ENCODE data around the gene LAMA3.
"Not testable (repeated sequence)": the region's sequence is repeated elsewhere in the genome, so short reads cannot be mapped to it uniquely, and the experiment has no call there.

The LAMA3 gene

GRCh38 chr18:23730857-23731256 is 41.6 kb downstream of the LAMA3 start:
- no peaks in the 10 kb centered on the region for H4K20me1 ChIP-seq (ENCODE audit: insufficient read depth, low read length, poor library complexity, severe bottlenecking)
- H3K4me1 ChIP-seq (ENCODE audit: insufficient read depth, low read length, poor library complexity, severe bottlenecking): peaks cover 17% of the 10 kb centered on the region
- no peaks in the 10 kb centered on the region for H3K36me3 ChIP-seq (ENCODE audit: insufficient read depth, low read length)
- no peak overlapping the region for H3K9ac ChIP-seq (ENCODE audit: low read depth, low read length, poor library complexity, severe bottlenecking)
- H3K27me3 ChIP-seq (ENCODE audit: insufficient read depth, low read length, poor library complexity, severe bottlenecking): no peaks in the 10 kb centered on the region
- no peak overlapping the region for H3K4me3 ChIP-seq (ENCODE audit: low read length, poor library complexity, severe bottlenecking)
- no peaks in the 10 kb centered on the region for H3K79me2 ChIP-seq (ENCODE audit: insufficient read depth, low read length)
- no peaks in the 10 kb centered on the region for H3F3A ChIP-seq (ENCODE audit: low read depth)
- H3K9me2 ChIP-seq (replicated peaks; ENCODE audit: low read depth, low read length): no peaks in the 10 kb centered on the region
- TF ChIP-seq, protein P1, sequence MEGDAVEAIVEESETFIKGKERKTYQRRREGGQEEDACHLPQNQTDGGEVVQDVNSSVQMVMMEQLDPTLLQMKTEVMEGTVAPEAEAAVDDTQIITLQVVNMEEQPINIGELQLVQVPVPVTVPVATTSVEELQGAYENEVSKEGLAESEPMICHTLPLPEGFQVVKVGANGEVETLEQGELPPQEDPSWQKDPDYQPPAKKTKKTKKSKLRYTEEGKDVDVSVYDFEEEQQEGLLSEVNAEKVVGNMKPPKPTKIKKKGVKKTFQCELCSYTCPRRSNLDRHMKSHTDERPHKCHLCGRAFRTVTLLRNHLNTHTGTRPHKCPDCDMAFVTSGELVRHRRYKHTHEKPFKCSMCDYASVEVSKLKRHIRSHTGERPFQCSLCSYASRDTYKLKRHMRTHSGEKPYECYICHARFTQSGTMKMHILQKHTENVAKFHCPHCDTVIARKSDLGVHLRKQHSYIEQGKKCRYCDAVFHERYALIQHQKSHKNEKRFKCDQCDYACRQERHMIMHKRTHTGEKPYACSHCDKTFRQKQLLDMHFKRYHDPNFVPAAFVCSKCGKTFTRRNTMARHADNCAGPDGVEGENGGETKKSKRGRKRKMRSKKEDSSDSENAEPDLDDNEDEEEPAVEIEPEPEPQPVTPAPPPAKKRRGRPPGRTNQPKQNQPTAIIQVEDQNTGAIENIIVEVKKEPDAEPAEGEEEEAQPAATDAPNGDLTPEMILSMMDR (conservative IDR thresholded peaks at IDR 0.05; ENCODE audit: low read length): no peak
- H3K9me3 ChIP-seq (ENCODE audit: insufficient read depth, low read depth, low read length): no peaks in the 10 kb centered on the region
- no peak overlapping the region for H2AFZ ChIP-seq (ENCODE audit: low read length)
- no peak overlapping the region for H3K4me2 ChIP-seq (ENCODE audit: low read depth, low read length, poor library complexity, severe bottlenecking)

DNA sequence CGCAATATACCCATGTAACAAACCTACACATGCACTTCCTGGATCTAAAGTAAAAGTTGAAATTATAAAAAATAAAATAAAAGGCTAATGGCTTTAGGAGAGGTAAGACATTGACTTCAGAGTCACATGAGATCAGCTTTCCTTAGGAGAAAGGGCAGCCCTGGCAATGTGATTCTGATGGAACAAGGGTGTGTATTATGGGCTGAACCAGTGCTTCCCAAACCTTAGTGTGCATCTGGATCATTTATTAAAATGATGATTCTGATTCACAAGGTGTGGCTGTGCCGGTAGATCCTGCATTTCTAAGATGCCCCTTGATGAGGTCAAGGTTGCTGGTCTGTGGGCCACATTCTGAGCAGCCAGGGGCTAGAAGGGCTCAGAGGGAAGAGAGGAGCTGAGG is 42.6 kb downstream of the LAMA3 start:
- H3K4me1 ChIP-seq (ENCODE audit: insufficient read depth, low read length, poor library complexity, severe bottlenecking): peaks cover 17% of the 10 kb centered on the region
- no peaks in the 10 kb centered on the region for H3K9me2 ChIP-seq (replicated peaks; ENCODE audit: low read depth, low read length)
- no peaks in the 10 kb centered on the region for H3K36me3 ChIP-seq (ENCODE audit: insufficient read depth, low read length)
- no peak overlapping the region for H3K4me2 ChIP-seq (ENCODE audit: low read depth, low read length, poor library complexity, severe bottlenecking)
- H4K20me1 ChIP-seq (ENCODE audit: insufficient read depth, low read length, poor library complexity, severe bottlenecking): no peaks in the 10 kb centered on the region
- H3K9me3 ChIP-seq (ENCODE audit: insufficient read depth, low read depth, low read length): no peaks in the 10 kb centered on the region
- H2AFZ ChIP-seq (ENCODE audit: low read length): no peak overlapping the region
- TF ChIP-seq, protein P1 (conservative IDR thresholded peaks at IDR 0.05; ENCODE audit: low read length): no peak
- TF ChIP-seq EZH2phosphoT487 (IDR thresholded peaks at IDR 0.05; ENCODE audit: borderline replicate concordance): no peak
- H3K27me3 ChIP-seq (ENCODE audit: insufficient read depth, low read length, poor library complexity, severe bottlenecking): no peaks in the 10 kb centered on the region
- no peaks in the 10 kb centered on the region for H3F3A ChIP-seq (ENCODE audit: low read depth)
- no peak overlapping the region for H3K4me3 ChIP-seq (ENCODE audit: low read length, poor library complexity, severe bottlenecking)
- no peaks in the 10 kb centered on the region for H3K79me2 ChIP-seq (ENCODE audit: insufficient read depth, low read length)
- no peak overlapping the region for H3K9ac ChIP-seq (ENCODE audit: low read depth, low read length, poor library complexity, severe bottlenecking)

DNA sequence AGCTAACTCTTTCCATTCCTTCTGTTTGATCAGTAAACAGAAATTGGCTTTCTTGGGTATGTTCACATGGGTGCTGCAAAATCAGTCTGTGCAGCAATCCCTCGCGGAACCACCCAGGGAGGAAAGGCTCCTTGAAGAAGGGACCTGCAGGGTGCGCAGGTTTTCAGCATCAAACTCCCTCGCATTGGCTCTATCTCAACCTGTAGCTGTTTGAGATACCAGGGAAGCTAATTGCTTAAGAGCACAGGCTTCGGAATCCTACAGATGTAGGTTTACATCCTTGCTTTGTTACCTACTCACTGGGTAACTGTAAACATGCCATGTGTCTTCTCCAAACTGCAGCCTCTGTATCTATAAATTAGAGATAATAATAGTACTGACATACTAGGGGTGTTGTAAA is 43.2 kb downstream of the LAMA3 start:
- TF ChIP-seq, protein P1 (conservative IDR thresholded peaks at IDR 0.05; ENCODE audit: low read length): no peak
- TF ChIP-seq EZH2phosphoT487 (IDR thresholded peaks at IDR 0.05; ENCODE audit: borderline replicate concordance): no peak
- Histone ChIP-seq H3K79me2 (ENCODE audit: insufficient read depth, low read length) (no peaks in the 10 kb centered on the region), H3K9ac (ENCODE audit: low read depth, low read length, poor library complexity, severe bottlenecking) (no peak overlapping the region), H3K36me3 (ENCODE audit: insufficient read depth, low read length) (no peaks in the 10 kb centered on the region), H3F3A (ENCODE audit: low read depth) (no peaks in the 10 kb centered on the region), H3K9me2 (replicated peaks; ENCODE audit: low read depth, low read length) (no peaks in the 10 kb centered on the region), H3K4me1 (ENCODE audit: insufficient read depth, low read length, poor library complexity, severe bottlenecking) (peaks cover 17% of the 10 kb centered on the region), H2AFZ (ENCODE audit: low read length) (no peak overlapping the region), H3K4me2 (ENCODE audit: low read depth, low read length, poor library complexity, severe bottlenecking) (no peak overlapping the region), H3K4me3 (ENCODE audit: low read length, poor library complexity, severe bottlenecking) (no peak overlapping the region), H3K27me3 (ENCODE audit: insufficient read depth, low read length, poor library complexity, severe bottlenecking) (no peaks in the 10 kb centered on the region), H3K9me3 (ENCODE audit: insufficient read depth, low read depth, low read length) (no peaks in the 10 kb centered on the region), H4K20me1 (ENCODE audit: insufficient read depth, low read length, poor library complexity, severe bottlenecking) (no peaks in the 10 kb centered on the region)

GRCh38 chr18:23733265-23733664 is 44.0 kb downstream of the LAMA3 start:
- not testable (repeated sequence) for H3K9me3 ChIP-seq (ENCODE audit: insufficient read depth, low read depth, low read length); H3K36me3 ChIP-seq (ENCODE audit: insufficient read depth, low read length); H3K4me3 ChIP-seq (ENCODE audit: low read length, poor library complexity, severe bottlenecking); H3F3A ChIP-seq (ENCODE audit: low read depth); H3K4me2 ChIP-seq (ENCODE audit: low read depth, low read length, poor library complexity, severe bottlenecking); H4K20me1 ChIP-seq (ENCODE audit: insufficient read depth, low read length, poor library complexity, severe bottlenecking); H3K27me3 ChIP-seq (ENCODE audit: insufficient read depth, low read length, poor library complexity, severe bottlenecking); H3K79me2 ChIP-seq (ENCODE audit: insufficient read depth, low read length); H3K9me2 ChIP-seq (replicated peaks; ENCODE audit: low read depth, low read length); H3K9ac ChIP-seq (ENCODE audit: low read depth, low read length, poor library complexity, severe bottlenecking); H2AFZ ChIP-seq (ENCODE audit: low read length)
- peaks cover 17% of the 10 kb centered on the region for H3K4me1 ChIP-seq (ENCODE audit: insufficient read depth, low read length, poor library complexity, severe bottlenecking)

Measured in Loucy (cell line).